Lower lobe of right lung (tissue), 2 donors: ENCODE data around the gene PGBD5. TPM values are rescaled to one million over a fixed set of nuclear protein-coding genes. Genes with fewer than 3 reads are reported as not detected.

ENCODE experiments used
- ATAC-seq, 2 donors: fragments of 200-7000 bp; cut with Tn5 transposase; one replicate each; pipeline ENCODE4 v1.9.1; 2020 to 2022; ENCODE audit warnings: mild to moderate bottlenecking in 2 of 2, moderate library complexity in 2 of 2
- DNase-seq: peaks from one replicate; pipeline ENCODE4 v3.0.0-alpha.2; 2020
- H3K27ac ChIP-seq: fragments of 200-600 bp; one replicate; pipeline ENCODE4 v1.8.0; 2022
- H3K27me3 ChIP-seq: fragments of 200-600 bp; one replicate; pipeline ENCODE4 v1.8.0; 2022; ENCODE audit warnings: low read depth
- H3K36me3 ChIP-seq: fragments of 200-600 bp; one replicate; pipeline ENCODE4 v1.8.0; 2022; ENCODE audit warnings: mild to moderate bottlenecking
- H3K4me1 ChIP-seq: fragments of 200-600 bp; one replicate; pipeline ENCODE4 v1.8.0; 2022
- H3K4me3 ChIP-seq: fragments of 200-600 bp; one replicate; pipeline ENCODE4 v1.8.0; 2022; ENCODE audit warnings: mild to moderate bottlenecking
- H3K9me3 ChIP-seq: fragments of 200-600 bp; one replicate; pipeline ENCODE4 v1.8.0; 2022
- intact Hi-C: fragments of 100-400 bp; cut with DNase I; formaldehyde crosslinking; loops from one replicate; pipeline ENCODE4 v1.11.0; 2022
- total RNA-seq: library from RNA; stranded (reverse); fragmentation: NEBNext Ultra II Directional; extraction: Animal tissue kit (Norgen Biotek cat#: 25700); gene quantifications from one replicate; pipeline ENCODE4 v1.2.1, GENCODE V29; 2021
- TF ChIP-seq, protein P1 (sequence below): fragments of 200-600 bp; IDR thresholded peaks from one replicate; pipeline ENCODE4 v1.8.0; 2022; ENCODE audit warnings: antibody characterized with exemption, mild to moderate bottlenecking
- donor health status: DM: no; HTN: yes; CAD: no; lungs with severe emphysema.

Gene PGBD5
- total RNA-seq, 1 donor from 2014 or later: 2.3 TPM

DNA sequence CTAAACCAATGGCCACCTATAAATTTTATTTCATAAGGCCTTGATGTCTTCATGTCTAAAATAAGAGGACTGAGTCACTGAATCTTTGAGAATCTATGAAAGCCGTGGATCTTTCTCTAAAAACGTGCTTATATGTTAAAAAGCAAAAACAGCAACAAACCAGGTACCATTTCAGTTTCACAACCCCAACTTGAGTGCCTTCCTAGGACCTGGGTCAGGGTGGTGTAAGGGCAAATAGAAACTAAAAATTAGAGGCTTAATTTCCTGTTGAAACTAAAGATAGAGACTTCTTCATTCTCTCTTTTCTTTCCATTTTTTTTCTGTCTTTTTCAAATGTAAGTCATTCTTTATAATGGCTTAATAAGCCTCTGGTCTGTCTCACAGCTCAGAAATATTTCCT, 27.2 kb upstream of the PGBD5 start:
- H3K4me1 ChIP-seq: no peaks in the 10 kb centered on the region
- no peaks in the 10 kb centered on the region for H3K27me3 ChIP-seq
- no peaks in the 10 kb centered on the region for H3K9me3 ChIP-seq
- ATAC-seq: no peak
- intact Hi-C loops: no loop called here
- H3K27ac ChIP-seq: no peak overlapping the region
- no peak overlapping the region for H3K4me3 ChIP-seq
- no peaks in the 10 kb centered on the region for H3K36me3 ChIP-seq
- no peak for DNase-seq
- TF ChIP-seq, protein P1, sequence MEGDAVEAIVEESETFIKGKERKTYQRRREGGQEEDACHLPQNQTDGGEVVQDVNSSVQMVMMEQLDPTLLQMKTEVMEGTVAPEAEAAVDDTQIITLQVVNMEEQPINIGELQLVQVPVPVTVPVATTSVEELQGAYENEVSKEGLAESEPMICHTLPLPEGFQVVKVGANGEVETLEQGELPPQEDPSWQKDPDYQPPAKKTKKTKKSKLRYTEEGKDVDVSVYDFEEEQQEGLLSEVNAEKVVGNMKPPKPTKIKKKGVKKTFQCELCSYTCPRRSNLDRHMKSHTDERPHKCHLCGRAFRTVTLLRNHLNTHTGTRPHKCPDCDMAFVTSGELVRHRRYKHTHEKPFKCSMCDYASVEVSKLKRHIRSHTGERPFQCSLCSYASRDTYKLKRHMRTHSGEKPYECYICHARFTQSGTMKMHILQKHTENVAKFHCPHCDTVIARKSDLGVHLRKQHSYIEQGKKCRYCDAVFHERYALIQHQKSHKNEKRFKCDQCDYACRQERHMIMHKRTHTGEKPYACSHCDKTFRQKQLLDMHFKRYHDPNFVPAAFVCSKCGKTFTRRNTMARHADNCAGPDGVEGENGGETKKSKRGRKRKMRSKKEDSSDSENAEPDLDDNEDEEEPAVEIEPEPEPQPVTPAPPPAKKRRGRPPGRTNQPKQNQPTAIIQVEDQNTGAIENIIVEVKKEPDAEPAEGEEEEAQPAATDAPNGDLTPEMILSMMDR: no peak

- intact Hi-C loops: no loop called here
- Histone ChIP-seq H3K27ac (no peak overlapping the region), H3K36me3 (no peaks in the 10 kb centered on the region), H3K4me1 (no peaks in the 10 kb centered on the region), H3K4me3 (no peak overlapping the region), H3K27me3 (peaks cover 7% of the 10 kb centered on the region), H3K9me3 (no peaks in the 10 kb centered on the region)
- TF ChIP-seq, protein P1: no peak
- DNase-seq (no peak), ATAC-seq (no peak)
These were observed 15.3 kb upstream of the PGBD5 start for GRCh38 chr1:230441183-230442029.

- Histone ChIP-seq H3K36me3 (no peaks in the 10 kb centered on the region), H3K4me1 (no peaks in the 10 kb centered on the region), H3K27me3 (peaks cover 4% of the 10 kb centered on the region), H3K27ac (no peak overlapping the region), H3K4me3 (no peak overlapping the region), H3K9me3 (no peaks in the 10 kb centered on the region)
- no peak for DNase-seq
- TF ChIP-seq, protein P1: no peak
- no peak for ATAC-seq
- intact Hi-C loops: no loop called here
These were observed 9.0 kb upstream of the PGBD5 start for GRCh38 chr1:230435108-230435507.

DNA sequence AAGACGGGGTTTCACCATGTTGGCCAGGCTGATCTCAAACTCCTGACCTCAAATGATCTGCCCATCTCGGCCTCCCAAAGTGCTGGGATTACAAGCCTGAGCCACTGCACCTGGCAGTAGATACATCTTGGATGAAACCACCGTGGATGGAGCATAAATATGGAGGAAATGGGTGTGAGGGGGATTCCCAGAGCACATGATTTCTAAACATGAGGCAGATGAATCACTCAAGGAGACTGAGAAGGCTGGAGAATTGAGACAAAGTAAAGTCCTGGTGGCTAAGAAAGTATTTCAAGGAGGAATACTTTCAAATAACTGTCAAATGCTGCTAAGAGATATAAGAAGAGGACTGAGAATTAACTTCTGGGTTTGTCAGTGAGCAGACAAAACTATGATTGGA, 5.4 kb upstream of the PGBD5 start:
- ATAC-seq (no peak), DNase-seq (no peak)
- no peak overlapping the region for H3K27ac ChIP-seq
- H3K27me3 ChIP-seq: peaks cover 23% of the 10 kb centered on the region
- TF ChIP-seq, protein P1: no peak
- H3K4me1 ChIP-seq: no peaks in the 10 kb centered on the region
- no peaks in the 10 kb centered on the region for H3K9me3 ChIP-seq
- H3K4me3 ChIP-seq: no peak overlapping the region
- no peaks in the 10 kb centered on the region for H3K36me3 ChIP-seq
- intact Hi-C loops: no loop called here

DNA sequence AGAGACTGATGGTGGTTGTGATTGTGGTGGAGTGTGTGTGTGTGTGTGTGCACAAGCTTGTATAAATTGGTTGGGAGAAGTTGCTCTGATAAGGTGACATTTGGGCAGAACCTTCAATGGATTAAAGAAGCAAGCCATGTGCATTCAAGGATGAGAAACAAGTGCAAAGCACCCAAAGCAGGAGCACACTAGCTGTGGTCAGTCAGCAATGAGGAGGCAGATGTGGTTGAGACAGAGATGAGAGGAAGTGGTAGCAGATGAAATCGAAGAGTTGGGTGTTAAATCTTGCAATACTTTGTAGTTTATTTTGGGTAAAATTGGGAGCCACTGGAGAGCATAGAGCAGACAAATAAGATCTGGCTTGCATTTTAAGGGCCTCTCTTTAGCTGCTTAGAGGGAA, 4.4 kb upstream of the PGBD5 start:
- no peak overlapping the region for H3K4me3 ChIP-seq
- no peak for ATAC-seq
- DNase-seq: no peak
- peaks cover 26% of the 10 kb centered on the region for H3K27me3 ChIP-seq
- H3K4me1 ChIP-seq: no peaks in the 10 kb centered on the region
- H3K36me3 ChIP-seq: no peaks in the 10 kb centered on the region
- H3K9me3 ChIP-seq: no peaks in the 10 kb centered on the region
- no peak overlapping the region for H3K27ac ChIP-seq
- TF ChIP-seq, protein P1: no peak
- intact Hi-C loops: no loop called here
